ENCODE measurements around the gene SPTB.

Gene SPTB

DNA sequence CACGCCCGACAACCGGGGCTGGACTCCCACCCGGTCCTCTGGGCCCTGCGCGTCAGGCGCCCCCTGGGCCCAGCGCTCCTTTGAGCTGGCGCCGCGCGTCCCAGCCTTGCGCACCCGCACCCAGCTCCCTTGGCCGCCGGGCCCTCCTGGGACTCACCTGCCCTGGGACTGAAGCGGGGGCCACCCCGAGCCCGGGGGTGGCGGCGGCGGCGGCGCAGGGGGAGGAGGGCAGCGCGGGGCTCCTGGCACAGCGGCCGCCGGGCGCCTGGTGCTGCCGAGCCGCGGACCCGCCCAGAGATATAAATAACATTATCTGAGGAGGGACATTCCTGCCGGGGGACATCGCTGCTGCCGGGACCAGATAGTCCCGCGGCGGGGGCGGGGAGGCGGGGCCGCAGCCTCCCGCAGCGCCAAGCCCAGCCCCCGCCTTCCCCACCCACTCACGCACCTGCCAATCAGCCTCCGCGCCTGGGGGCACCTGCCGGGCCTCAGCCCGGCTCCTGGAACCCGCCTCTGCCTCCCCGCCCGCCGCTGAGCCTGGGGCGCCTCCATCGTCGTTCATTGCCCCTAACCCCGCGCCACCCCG lies at the start of gene SPTB:
TSS of gene SPTB (minus strand) at position 273 of the 586 bp plus-strand sequence. CDS start 56,813 bp downstream, outside the sequence.
- peak within 1 kb of the TSS; percentile 32 for H3K4me3 ChIP-seq (ENCODE audit: control insufficient read depth, low read depth, low read length)
- TF ChIP-seq, protein P1, sequence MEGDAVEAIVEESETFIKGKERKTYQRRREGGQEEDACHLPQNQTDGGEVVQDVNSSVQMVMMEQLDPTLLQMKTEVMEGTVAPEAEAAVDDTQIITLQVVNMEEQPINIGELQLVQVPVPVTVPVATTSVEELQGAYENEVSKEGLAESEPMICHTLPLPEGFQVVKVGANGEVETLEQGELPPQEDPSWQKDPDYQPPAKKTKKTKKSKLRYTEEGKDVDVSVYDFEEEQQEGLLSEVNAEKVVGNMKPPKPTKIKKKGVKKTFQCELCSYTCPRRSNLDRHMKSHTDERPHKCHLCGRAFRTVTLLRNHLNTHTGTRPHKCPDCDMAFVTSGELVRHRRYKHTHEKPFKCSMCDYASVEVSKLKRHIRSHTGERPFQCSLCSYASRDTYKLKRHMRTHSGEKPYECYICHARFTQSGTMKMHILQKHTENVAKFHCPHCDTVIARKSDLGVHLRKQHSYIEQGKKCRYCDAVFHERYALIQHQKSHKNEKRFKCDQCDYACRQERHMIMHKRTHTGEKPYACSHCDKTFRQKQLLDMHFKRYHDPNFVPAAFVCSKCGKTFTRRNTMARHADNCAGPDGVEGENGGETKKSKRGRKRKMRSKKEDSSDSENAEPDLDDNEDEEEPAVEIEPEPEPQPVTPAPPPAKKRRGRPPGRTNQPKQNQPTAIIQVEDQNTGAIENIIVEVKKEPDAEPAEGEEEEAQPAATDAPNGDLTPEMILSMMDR (IDR thresholded peaks at IDR 0.05; ENCODE audit: control insufficient read depth, insufficient read depth, low read depth, low read length, missing control alignments), result no peak
- DNase-seq (ENCODE audit: low read depth), result no peak

DNA sequence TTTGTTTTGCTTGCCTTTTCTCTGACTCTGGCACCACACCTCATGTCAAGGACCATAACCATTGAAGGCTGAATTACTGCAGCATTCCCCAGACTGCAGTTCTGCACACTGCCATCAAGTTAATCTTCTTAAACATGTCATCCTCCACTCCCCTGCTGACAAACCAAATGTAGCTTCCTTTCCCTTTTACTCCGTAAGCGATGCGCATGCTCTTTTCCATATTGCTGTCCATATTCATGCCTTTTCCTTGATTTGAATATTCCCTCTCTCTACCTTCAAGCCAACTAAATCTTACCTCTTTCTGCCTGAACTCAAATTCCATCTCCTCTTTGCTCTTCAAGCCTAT lies 49.3 kb upstream of the SPTB start:
- DNase-seq (ENCODE audit: low read depth), result no peak
- TF ChIP-seq, protein P1 (IDR thresholded peaks at IDR 0.05; ENCODE audit: control insufficient read depth, insufficient read depth, low read depth, low read length, missing control alignments), result no peak
- H3K4me3 ChIP-seq (ENCODE audit: control insufficient read depth, low read depth, low read length), result no peak overlapping the region

DNA sequence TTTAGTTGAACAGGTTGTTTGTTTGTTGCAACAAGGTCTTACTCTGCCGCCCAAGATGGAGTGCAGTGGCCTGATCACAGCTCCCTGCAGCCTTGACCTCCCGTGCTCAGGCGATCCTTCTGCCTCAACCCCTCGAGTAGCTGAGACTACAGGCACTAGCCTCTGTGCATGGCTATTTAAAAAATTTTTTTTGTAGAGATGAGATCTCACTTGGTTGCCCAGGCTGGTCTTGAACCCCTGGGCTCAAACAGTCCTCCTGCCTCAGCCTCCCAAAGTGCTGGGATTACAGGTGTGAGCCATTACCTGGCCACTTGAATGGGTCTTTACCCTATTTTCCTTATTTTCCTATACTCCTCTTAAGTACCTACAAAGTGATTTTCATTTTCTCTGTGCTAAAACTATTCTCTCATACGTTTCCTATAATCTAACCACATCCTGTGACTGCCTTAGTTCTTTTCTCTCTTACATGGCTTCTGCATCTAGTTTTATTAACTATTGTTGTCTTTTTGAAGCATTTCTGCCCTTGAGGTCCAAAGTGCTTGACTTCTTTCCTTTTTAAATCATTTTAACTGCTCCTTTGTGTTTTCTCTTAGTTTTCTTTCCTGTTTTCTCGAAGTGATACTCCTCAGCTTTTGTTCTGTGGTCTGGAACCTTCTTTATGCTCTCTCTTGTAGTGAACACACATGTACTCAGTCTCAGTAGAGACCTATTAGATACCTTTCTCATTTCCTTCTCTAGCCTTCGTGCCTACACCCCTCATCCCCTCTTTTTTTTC lies 48.7 kb upstream of the SPTB start:
- TF ChIP-seq, protein P1 (IDR thresholded peaks at IDR 0.05; ENCODE audit: control insufficient read depth, insufficient read depth, low read depth, low read length, missing control alignments), result no peak
- DNase-seq (ENCODE audit: low read depth), result no peak
- no peak overlapping the region for H3K4me3 ChIP-seq (ENCODE audit: control insufficient read depth, low read depth, low read length)

DNA sequence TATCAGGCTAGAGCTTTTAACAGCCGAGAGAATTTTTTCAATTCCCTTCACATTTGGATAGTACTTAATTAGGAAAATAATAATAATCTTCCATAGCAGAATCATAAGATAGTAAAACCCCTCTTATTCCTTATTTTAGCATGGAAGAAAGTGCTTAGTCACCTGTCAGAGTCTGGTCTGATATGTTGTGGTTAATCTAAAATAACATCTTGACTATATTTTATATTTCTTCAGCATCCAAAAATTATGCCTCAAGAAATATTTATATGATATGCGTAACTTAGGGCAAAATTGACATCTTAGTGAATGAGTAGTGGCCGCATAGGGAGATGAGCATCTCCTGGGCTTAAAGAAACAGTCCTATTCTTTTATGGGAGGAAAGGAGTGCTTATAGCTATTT lies 47.3 kb upstream of the SPTB start:
- TF ChIP-seq, protein P1 (IDR thresholded peaks at IDR 0.05; ENCODE audit: control insufficient read depth, insufficient read depth, low read depth, low read length, missing control alignments), result no peak
- DNase-seq (ENCODE audit: low read depth), result no peak

GRCh38 chr14:64926398-64926995 lies 46.8 kb upstream of the SPTB start:
- TF ChIP-seq, protein P1 (IDR thresholded peaks at IDR 0.05; ENCODE audit: control insufficient read depth, insufficient read depth, low read depth, low read length, missing control alignments), result no peak
- DNase-seq (ENCODE audit: low read depth), result no peak
- H3K4me3 ChIP-seq (ENCODE audit: control insufficient read depth, low read depth, low read length), result no peak overlapping the region

More for the DNA sequence above, 47.3 kb upstream of the SPTB start:
- H3K4me3 ChIP-seq (ENCODE audit: control insufficient read depth, low read depth, low read length), result no peak overlapping the region

DNA sequence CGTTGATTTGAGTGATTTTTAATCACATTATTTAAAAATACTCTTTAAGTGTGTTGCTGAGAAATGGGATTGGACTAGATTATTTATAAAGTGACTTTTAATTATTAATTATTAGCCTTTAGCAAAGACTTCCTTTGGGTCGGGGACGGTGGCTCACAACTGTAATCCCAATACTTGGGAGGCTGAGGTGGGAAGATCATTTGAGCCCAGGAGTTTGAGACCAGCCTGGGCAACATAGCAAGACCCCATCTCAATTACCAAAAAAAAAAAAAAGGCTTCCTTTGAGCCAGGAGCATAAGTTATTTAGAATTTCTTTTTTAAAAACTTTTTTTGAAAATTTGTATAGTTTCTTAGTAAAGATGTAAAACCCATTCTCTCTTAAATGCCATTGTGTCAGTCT lies 43.3 kb upstream of the SPTB start:
- no peak for DNase-seq (ENCODE audit: low read depth)
- TF ChIP-seq, protein P1 (IDR thresholded peaks at IDR 0.05; ENCODE audit: control insufficient read depth, insufficient read depth, low read depth, low read length, missing control alignments), result no peak

More for the DNA sequence above, 43.3 kb upstream of the SPTB start:
- H3K4me3 ChIP-seq (ENCODE audit: control insufficient read depth, low read depth, low read length), result no peak overlapping the region
